GM12873 (cell line): ENCODE data around the gene RNF44.

Experiments used
- CTCF ChIP-seq: IDR thresholded peaks from 2 replicates; pipeline ENCODE4 v1.5.1; 2012; ENCODE audit warnings: low read depth, mild to moderate bottlenecking, moderate library complexity, low read length, control low read depth; ENCODE audit not compliant: insufficient read depth; ENCODE audit errors: missing control alignments

The RNF44 gene

GRCh38 chr5:176529741-176530141 lies 7.5 kb downstream of the RNF44 start:
- no peak for TF ChIP-seq CTCF

GRCh38 chr5:176529116-176529740 lies 8.0 kb downstream of the RNF44 start:
- TF ChIP-seq CTCF, result no peak

GRCh38 chr5:176528761-176529115 lies 8.5 kb downstream of the RNF44 start:
- TF ChIP-seq CTCF, result no peak

GRCh38 chr5:176528301-176528700 lies 8.9 kb downstream of the RNF44 start:
- no peak for TF ChIP-seq CTCF

GRCh38 chr5:176527246-176528222 lies 9.7 kb downstream of the RNF44 start:
- no peak for TF ChIP-seq CTCF

- no peak for TF ChIP-seq CTCF
Measured at GRCh38 chr5:176526462-176526861, 10.7 kb downstream of the RNF44 start.

- TF ChIP-seq CTCF, result no peak
Measured at GRCh38 chr5:176525677-176526076, 11.5 kb downstream of the RNF44 start.
